IPS-NIHi11 (cell line): ENCODE data around the gene MLPH.

Source experiments
- DNase-seq: peaks from one replicate; pipeline ENCODE4 v3.0.0; 2012; ENCODE audit warnings: mixed read lengths, low spot score

MLPH gene, protein sequence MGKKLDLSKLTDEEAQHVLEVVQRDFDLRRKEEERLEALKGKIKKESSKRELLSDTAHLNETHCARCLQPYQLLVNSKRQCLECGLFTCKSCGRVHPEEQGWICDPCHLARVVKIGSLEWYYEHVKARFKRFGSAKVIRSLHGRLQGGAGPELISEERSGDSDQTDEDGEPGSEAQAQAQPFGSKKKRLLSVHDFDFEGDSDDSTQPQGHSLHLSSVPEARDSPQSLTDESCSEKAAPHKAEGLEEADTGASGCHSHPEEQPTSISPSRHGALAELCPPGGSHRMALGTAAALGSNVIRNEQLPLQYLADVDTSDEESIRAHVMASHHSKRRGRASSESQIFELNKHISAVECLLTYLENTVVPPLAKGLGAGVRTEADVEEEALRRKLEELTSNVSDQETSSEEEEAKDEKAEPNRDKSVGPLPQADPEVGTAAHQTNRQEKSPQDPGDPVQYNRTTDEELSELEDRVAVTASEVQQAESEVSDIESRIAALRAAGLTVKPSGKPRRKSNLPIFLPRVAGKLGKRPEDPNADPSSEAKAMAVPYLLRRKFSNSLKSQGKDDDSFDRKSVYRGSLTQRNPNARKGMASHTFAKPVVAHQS

GRCh38 chr2:237486819-237487448 lies at the start of gene MLPH:
Gene MLPH (plus strand): TSS chr2:237487251. CDS start chr2:237493427, 6,176 bp downstream.
- peak; percentile 68 for DNase-seq

DNA sequence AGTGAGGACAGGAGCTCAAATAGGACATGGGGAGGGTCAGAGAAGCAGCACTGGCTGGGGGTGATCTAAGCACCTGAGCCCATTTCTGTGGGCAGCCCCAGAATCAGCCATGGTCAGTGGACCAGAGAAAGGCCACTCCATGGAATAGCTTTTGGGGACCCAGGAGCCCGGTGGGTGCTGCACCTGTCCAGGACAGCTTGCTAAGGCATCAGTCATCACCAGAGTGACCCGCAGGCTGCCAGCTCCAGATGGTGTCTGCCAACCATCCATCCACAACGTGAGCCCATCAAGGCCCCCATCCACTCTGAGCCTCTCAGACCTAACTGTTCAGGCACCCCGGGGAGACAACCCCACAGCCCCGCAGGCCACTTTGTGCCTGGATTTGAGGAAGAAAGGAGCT lies 49.5 kb upstream of the MLPH start:
- DNase-seq, result no peak

DNA sequence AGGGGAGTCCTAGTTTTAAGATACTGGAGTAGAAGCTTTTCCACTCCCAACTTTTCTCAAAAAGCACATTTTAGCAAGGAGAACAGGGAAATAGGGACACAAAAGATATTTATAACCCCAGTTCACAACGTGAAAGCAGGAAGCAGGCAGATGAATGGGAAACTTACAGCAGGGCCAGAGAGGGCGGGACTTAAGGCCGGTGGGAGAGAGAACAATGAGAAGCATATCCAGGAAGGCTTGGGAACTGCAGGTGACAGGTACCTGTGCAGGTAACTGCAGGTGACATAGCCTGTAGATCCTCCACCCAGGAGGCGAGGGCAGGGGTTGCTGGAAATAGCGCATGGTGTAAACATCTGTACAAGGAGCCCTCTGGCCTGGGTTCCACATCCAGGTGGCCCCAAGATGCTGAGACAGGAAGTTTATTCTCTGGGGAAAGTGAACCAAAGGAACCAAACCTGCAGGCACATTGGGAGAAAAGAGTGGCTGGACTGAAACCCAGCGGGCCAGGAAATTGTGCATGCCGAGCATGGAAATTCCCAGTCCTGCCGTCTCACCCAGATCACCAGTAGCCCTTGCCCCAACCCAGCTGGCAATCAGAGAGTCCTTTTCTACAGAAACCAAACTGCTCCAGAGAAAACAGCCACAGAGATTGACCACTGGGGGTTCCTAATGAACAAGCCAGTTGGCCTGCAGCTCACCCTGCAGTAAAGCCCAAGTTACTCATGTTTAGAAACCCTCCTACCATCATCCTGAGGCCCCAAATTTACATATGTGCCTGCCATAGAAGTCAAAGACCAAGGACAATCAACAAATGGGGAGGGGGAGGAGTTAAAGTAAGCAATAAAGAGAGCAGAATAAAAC lies 48.7 kb upstream of the MLPH start:
- peak; percentile 71 for DNase-seq

DNA sequence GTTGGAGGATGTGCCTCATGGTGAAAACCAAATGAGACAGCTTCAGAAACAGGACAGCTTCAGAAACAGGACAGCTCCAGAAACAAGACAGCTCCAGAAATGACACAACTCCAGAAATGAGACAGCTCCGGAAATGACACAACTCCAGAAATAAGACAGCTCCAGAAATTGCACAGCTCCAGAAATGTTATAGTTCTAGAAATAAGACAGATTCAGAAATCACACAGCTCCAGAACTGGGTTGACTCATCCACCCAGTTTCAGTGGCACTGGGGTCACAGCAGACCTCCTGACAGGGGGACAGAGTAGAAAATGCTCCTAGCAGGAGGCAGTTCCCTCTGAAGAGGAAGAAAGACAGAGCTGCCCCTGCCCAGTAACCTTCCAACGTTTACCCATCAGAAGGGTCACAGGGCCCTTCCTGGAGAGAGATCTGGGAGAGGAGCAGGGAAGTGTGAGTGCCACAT lies 46.2 kb upstream of the MLPH start:
- no peak for DNase-seq

GRCh38 chr2:237441605-237442274 lies 45.3 kb upstream of the MLPH start:
- no peak for DNase-seq

GRCh38 chr2:237444071-237444470 lies 43.0 kb upstream of the MLPH start:
- DNase-seq, result no peak

GRCh38 chr2:237445611-237446337 lies 41.3 kb upstream of the MLPH start:
- no peak for DNase-seq

DNA sequence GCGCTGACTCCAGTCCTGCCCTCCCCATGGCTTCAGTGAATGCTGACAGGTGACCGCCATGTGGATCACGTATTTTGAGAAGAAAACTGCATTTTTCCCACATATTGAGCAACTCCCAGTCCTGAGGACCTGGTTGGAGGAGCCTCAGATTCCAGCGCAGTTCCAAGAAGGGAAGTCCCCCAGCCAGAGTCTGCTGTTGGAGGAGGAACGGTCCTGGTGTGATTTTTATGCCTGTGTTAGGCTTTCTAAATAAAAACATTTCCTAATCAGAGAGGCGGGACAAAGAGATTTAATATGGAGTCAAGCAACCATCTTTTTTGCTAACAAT lies 40.7 kb upstream of the MLPH start:
- DNase-seq, result no peak

GRCh38 chr2:237447496-237447895 lies 39.6 kb upstream of the MLPH start:
- no peak for DNase-seq

DNA sequence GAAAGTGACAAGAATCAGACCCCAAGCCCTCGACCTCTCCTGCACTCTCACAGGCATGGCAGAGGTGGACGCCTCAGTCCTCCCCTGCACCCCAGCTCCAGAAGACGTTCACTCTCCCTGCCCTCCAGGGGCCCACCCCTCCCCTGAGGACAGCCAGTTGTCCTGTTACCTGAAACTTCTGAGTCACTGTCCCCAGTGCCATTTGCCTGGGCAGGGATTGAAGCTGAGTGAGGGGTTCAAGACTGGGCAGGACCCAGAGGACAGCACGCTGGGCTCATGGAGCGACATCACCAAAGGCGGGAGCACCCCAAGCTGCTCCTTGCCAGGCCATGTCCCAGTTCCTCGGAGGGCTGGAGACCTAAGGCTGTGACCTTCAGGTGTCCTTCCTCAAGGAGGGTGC lies 38.9 kb upstream of the MLPH start:
- no peak for DNase-seq

DNA sequence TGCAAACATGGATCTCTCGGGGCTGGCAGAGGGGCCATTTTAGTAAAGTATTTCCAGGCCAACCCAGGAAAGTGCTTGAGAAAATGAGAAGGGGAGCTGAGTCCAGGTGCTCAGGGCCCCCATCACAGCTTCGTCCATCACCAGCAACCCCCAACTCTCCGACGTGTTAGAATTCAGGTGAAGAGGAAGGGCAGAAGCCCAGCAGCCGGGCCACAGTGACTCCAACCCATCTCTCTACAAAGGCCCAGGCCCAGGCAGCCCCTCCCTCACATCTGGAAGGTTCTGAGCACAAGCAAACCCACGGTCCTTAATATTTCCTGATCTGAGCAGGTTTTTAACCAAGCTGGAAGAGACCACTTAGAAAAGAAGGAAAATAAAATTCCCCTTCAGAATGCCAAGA lies 38.4 kb upstream of the MLPH start:
- DNase-seq, result no peak

DNA sequence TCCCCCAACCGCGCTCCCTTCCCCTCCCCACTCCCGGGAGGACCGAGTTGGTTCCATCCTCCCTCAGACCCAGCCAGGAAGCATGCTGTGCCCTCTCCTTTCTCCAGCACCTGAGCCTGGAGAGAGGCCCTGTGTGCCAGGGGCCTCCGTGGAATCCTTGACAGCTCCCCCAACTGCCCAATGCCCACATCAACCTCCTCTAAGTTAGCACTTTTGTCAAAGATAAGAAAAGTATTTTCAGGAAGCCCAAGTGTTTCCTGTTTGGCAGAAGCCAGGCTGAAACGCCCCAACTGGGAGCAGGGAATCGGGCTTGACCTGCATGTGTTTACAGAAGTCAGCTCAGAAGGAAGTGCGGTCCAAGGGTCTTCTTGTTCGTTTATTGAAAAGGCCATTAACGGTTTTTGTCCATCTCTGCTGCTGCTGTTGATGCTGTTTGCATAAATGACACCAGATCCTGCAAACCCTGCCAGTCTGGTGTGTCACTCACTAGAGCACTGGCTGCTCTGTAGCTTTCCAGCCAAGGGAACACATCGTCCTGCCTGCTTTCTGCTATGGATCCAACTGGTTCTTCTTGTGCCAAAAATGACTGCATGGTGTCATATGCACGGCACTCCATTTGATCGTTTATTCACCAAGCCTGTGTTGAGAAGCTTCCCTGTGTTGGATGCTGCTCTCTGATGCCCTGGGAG lies 37.7 kb upstream of the MLPH start:
- DNase-seq, result no peak

DNA sequence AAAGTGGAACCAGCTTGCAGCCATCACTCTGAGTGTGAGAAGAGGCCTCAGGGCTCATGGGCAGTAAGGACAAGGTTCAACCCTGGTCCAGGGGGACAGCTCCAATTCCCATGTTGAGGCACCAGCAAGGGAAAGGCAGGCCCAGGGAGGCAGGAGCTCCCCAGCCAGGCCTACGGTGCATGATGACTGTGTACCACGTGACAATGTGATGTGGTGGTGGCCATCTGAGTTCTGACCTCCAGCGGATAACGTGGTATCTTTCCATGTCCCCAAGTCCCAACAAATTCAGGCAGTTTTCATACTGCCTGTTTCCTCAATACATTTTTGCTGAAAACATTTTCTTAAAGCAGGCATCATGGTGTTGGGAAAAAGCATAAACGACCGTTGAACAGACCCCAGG lies 36.9 kb upstream of the MLPH start:
- DNase-seq, result no peak

DNA sequence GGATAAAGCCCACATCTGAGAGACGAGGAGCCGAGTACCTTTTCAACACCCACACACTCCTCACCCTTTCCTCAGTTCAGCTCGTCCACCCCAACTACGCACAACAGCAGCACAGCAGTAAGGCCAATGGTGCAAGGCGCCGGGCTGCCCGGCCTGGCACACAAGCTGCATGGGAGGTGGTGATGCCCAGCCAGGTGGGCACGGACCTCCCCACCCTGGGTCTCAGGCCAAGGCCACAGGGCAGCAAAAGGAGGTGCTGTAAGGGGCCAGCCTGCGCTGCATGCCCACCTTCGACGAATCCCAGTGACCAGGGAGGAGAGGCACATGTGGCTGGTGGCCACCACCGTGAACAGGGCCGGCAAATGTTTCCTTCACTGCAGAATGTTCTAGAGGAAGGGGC lies 36.5 kb upstream of the MLPH start:
- no peak for DNase-seq

DNA sequence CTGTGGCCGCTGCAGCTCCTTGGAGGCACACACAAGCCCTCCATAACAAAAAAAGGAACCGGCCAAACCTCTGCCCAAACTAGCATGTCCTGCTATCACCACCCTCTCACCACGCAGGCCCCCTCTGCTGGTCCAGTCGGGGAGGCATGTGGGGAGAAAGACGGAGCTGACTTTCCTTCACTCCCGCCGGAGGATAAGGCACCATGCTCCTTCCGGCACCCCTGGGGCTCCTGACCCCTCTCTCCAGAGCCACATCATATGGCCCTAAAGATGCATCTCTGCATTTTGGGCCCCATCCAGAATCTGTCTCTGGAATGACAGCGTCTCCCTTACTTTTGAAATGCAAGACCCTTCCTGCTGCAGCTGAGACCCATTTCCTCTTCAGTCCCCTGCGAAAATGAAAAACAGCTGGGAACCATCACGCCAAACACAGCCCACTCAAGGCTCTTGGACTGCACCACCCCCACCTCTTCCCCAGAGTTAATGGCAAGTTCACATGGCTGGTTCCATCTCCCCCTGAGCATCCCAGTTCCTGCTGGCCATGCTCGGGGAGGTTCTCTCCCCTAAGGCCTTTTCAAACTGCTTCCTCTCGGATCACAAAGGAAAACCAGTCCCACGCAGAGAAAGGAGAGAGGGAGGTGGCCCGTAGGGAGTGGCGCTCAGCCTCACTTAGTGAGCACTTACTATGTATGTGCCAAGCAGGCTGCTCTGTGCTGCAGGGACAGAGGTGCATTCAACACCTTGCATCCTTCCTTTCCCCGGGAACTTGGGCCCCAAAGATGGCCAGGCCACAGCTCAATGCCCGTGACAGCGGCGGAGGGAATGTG lies 35.2 kb upstream of the MLPH start:
- peak; percentile 80 for DNase-seq

- DNase-seq, result no peak
Measured at GRCh38 chr2:237452861-237453260, 34.2 kb upstream of the MLPH start.

DNA sequence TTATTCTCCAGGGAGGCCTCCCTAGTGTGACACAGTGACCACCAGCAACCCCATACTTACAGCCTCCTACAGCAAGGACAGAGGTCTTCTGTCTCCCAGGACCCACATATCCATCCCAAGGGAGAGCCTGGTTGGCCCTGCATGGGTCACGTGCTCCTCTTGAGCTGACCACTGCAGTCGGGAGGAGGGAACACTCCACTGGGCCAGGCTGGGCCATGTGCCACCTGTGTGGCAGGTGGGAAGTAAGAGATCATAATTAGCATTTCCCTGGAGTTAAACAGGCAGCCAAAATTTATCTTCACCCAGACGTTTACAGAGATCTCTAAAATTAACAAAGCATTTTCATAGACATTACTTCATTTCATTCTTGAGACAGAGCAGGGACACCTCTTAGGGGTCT lies 33.4 kb upstream of the MLPH start:
- no peak for DNase-seq

- DNase-seq, result no peak
Measured at GRCh38 chr2:237455764-237456163, 31.3 kb upstream of the MLPH start.

GRCh38 chr2:237456200-237456843 lies 30.7 kb upstream of the MLPH start:
- DNase-seq, result no peak
